Adrenal gland (tissue), 5 donors: ENCODE data around the gene CFAP97D2.

Source experiments
- CTCF ChIP-seq, 6 experiments: fragments of 450-650 bp in 4 of 6; fragments of 200-600 bp in 2 of 6; sonication (generic) in 1 of 6; IDR thresholded peaks; 1 replicate in 5 of 6; 2 replicates in 1 of 6; pipeline versions ENCODE4 v1.5.1 to v1.8.0; 2016 to 2021; ENCODE audit warnings: antibody characterized with exemption in 6 of 6, mild to moderate bottlenecking in 2 of 6, moderate library complexity in 1 of 6
- POLR2A ChIP-seq, 2 donors: fragments of 450-650 bp; IDR thresholded peaks; one replicate each; pipeline ENCODE4 v1.6.1; 2017; ENCODE audit warnings: antibody characterized with exemption in 2 of 2, mild to moderate bottlenecking in 2 of 2, moderate library complexity in 1 of 2
- donor health status: DM: no; HTN: no; CAD: no.

GRCh38 chr13:114258589-114258988 is 79.5 kb downstream of the CFAP97D2 start:
- TF ChIP-seq CTCF (IDR thresholded peaks at IDR 0.05) (no peak), POLR2A (IDR thresholded peaks at IDR 0.05) (no peak)
